Articular chondrocyte of knee joint (primary cell): ENCODE results near the gene PAX7. TPM values are rescaled to one million over a fixed set of nuclear protein-coding genes. Genes with fewer than 3 reads are reported as not detected.

Experiments
- small RNA-seq: library from RNA; depleted of rRNA; stranded (forward); fragments of <200 nt; gene quantifications from one replicate; pipeline ENCODE3, GENCODE V24; 2012
- total RNA-seq: library from RNA; depleted of rRNA; stranded (reverse); fragments of >200 nt; gene quantifications from 2 replicates; pipeline ENCODE4 v1.2.3, GENCODE V29; 2012

Gene PAX7
- not detected in 2 replicates for total RNA-seq

DNA sequence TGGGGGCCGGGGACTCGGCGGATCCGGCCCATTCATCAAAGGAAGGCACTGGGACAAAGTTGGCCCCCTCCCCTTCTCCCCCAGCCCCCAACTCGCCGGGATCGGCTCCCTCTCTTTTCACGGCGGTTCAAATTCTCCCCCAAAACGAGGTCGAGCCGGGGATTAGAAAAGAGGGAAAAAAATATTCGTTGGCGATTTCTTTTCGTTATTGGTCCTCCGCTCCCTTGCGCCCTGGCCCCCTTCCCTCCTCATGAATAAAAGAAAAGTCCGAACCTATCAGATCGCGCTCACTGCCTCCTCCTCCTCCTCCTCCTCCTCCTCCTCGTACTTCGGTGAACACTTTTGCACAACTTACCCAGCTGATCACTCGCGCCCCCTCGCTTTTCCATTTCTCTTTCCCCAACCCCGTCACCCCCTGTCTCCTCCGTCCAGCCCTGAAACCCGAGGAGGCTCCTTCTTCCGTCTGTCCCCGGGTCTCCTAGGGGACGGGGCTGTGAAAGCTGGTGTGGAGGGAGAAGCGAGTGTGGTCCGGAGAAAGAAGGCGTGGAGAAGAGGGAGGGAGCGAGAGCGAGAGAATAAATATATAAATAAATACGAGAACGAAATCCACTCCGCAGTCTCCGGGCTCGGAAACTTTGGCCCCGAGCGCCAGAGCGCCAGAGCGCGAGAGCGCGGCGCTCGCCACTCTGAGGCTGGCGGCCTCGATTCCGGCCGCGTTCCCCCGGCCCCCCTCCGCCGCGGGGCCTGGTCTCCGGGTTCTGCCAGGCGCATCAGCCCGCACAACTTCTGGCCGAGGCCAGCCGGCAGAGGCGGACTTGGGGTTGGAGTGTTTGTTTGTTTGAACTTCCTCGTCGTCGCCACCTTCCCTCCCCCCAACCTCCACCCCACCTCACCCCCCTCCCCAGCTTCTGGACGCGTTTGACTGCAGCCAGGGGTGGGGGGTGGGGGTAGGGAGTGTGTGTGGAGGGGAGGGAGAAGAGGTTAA lies at the start of gene PAX7:
Gene PAX7 (plus strand): TSS at position 336 of the 985 bp plus-strand sequence. CDS start 758 bp downstream, outside the sequence.

Small RNA genes within 50 kb of the gene (small RNA-seq; reads per million reads assigned to genes)
- gene AL031737.1 = not detected

Other genes starting within 250 kb of the PAX7 start
- not detected in 2 replicates for gene KLHDC7A, start 149.9 kb upstream of the PAX7 start, total RNA-seq
- gene TAS1R2, start 228.8 kb downstream of the PAX7 start, total RNA-seq = not detected in 2 replicates